HCT116 (cell line): ENCODE results near the gene DCLK3. TPM values are rescaled to one million over a fixed set of nuclear protein-coding genes. Genes with fewer than 3 reads are reported as not detected.

ENCODE experiments used
- ATAC-seq: fragments of 200-7000 bp; cut with Tn5 transposase; 2 replicates; pipeline ENCODE4 v1.9.1; 2020; ENCODE audit warnings: mild to moderate bottlenecking, moderate library complexity
- BruUV-seq: library from RNA; stranded (reverse); fragments of 400-500 nt; replicated peaks from 2 replicates; lab custom pipeline; 2021; lab: Mats Ljungman, UMichigan
- CTCF ChIA-PET: fragments of 300-600 bp; sonication (Branson Sonifier 250); formaldehyde crosslinking; loops from one replicate; lab custom pipeline; 2021; ENCODE audit warnings: antibody characterized with exemption; lab: Charles Lee
- POLR2A ChIA-PET: fragments of 300-600, 350-600 bp; sonication (Branson Sonifier 250); formaldehyde crosslinking; loops from one replicate; lab custom pipeline; 2021; ENCODE audit warnings: antibody characterized with exemption; lab: Charles Lee
- RAD21 ChIA-PET, 2 experiments: fragments of 300-600 bp; sonication (Branson Sonifier 250); formaldehyde crosslinking; loops; one replicate each; lab custom pipeline; 2023; ENCODE audit warnings: low total read pairs in 2 of 2; ENCODE audit not compliant: uncharacterized antibody in 2 of 2, unreplicated experiment in 2 of 2, low non-redundant PET in 1 of 2; lab: Charles Lee
- DNase-seq: peaks from one replicate; pipeline ENCODE4 v3.0.0-alpha.2; 2010; ENCODE audit warnings: low read depth, low spot score
- H2AFZ ChIP-seq: fragments of 200-600 bp; shearing (Covaris generic), sonication (generic); 2 replicates; pipeline ENCODE4 v1.6.1; 2017; ENCODE audit warnings: low read depth, mixed run types, mixed read lengths, antibody characterized with exemption, low read length; ENCODE audit not compliant: poor library complexity, severe bottlenecking
- H3K27ac ChIP-seq: 2 replicates; pipeline ENCODE4 v1.5.1; 2012; ENCODE audit warnings: low read depth, low read length
- H3K27me3 ChIP-seq: fragments of 200-600 bp; sonication (generic); 2 replicates; pipeline ENCODE4 v1.6.1; 2016; ENCODE audit warnings: mixed run types, low read length, mixed read lengths; ENCODE audit not compliant: insufficient read depth
- H3K36me3 ChIP-seq, 2 experiments: fragments of 200-500 bp in 1 of 2; fragments of 200-600 bp in 1 of 2; sonication (Bioruptor generic) in 1 of 2; sonication (generic) in 1 of 2; 2 replicates each; pipeline versions ENCODE4 v1.5.1 to v1.6.1; 2014 to 2016; ENCODE audit warnings: low read length in 2 of 2, inconsistent platforms in 1 of 2, mixed read lengths in 1 of 2, mixed run types in 1 of 2; ENCODE audit not compliant: insufficient read depth in 2 of 2, control insufficient read depth in 1 of 2
- H3K4me1 ChIP-seq, 2 experiments: fragments of 200-600 bp in 1 of 2; sonication (generic) in 1 of 2; 2 replicates each; pipeline versions ENCODE4 v1.5.1 to v1.6.1; 2012 to 2017; ENCODE audit warnings: low read length in 2 of 2, inconsistent platforms in 1 of 2, mild to moderate bottlenecking in 1 of 2, mixed read lengths in 1 of 2, mixed run types in 1 of 2, moderate library complexity in 1 of 2; ENCODE audit not compliant: insufficient read depth in 2 of 2, control insufficient read depth in 1 of 2
- H3K4me2 ChIP-seq: fragments of 200-600 bp; sonication (generic); 2 replicates; pipeline ENCODE4 v1.6.1; 2017; ENCODE audit warnings: mixed run types, low read length, mixed read lengths
- H3K4me3 ChIP-seq, 2 experiments: fragments of 200-600 bp in 1 of 2; sonication (generic) in 1 of 2; replicated peaks in 1 of 2; 2 replicates each; pipeline ENCODE4 v1.5.1; 2011 to 2016; ENCODE audit warnings: low read length in 2 of 2, control low read depth in 1 of 2, low read depth in 1 of 2, mild to moderate bottlenecking in 1 of 2, mixed read lengths in 1 of 2, mixed run types in 1 of 2
- H3K79me2 ChIP-seq: fragments of 200-600 bp; sonication (generic); 2 replicates; pipeline ENCODE4 v1.6.1; 2017; ENCODE audit warnings: mild to moderate bottlenecking, mixed run types, low read length, moderate library complexity, mixed read lengths; ENCODE audit not compliant: insufficient read depth
- H3K9ac ChIP-seq: fragments of 200-600 bp; sonication (generic); 2 replicates; pipeline ENCODE4 v1.6.1; 2016; ENCODE audit warnings: low read length, mixed read lengths
- H3K9me2 ChIP-seq: fragments of 200-600 bp; sonication (generic), shearing (Covaris generic); 2 replicates; pipeline ENCODE4 v1.6.1; 2017; ENCODE audit warnings: mixed run types, mild to moderate bottlenecking, moderate library complexity; ENCODE audit not compliant: insufficient read depth
- H3K9me3 ChIP-seq, 2 experiments: fragments of 200-500 bp in 1 of 2; fragments of 200-600 bp in 1 of 2; sonication (Bioruptor generic) in 1 of 2; sonication (generic) in 1 of 2; 2 replicates each; pipeline ENCODE4 v1.6.1; 2014 to 2017; ENCODE audit warnings: low read length in 2 of 2, mixed read lengths in 2 of 2, inconsistent platforms in 1 of 2, low read depth in 1 of 2, mild to moderate bottlenecking in 1 of 2, mixed run types in 1 of 2, moderate library complexity in 1 of 2; ENCODE audit not compliant: control insufficient read depth in 1 of 2, insufficient read depth in 1 of 2
- H4K20me1 ChIP-seq: fragments of 200-600 bp; sonication (generic), shearing (Covaris generic); 2 replicates; pipeline ENCODE4 v1.6.1; 2017; ENCODE audit warnings: mixed run types, mild to moderate bottlenecking, moderate library complexity; ENCODE audit not compliant: insufficient read depth
- CBX3 ChIP-seq: IDR thresholded peaks from 2 replicates; pipeline ENCODE4 v1.6.1; 2012; ENCODE audit warnings: low read depth
- ELF1 ChIP-seq: IDR thresholded peaks from 2 replicates; pipeline ENCODE4 v1.6.1; 2012; ENCODE audit warnings: low read depth, borderline replicate concordance
- EZH2 ChIP-seq: fragments of 200-600 bp; sonication (generic); IDR thresholded peaks from 2 replicates; pipeline ENCODE4 v1.6.1; 2017; ENCODE audit warnings: antibody characterized with exemption, mixed run types
- EZH2phosphoT487 ChIP-seq: fragments of 200-600 bp; IDR thresholded peaks from 2 replicates; pipeline ENCODE4 v1.6.1; 2018; ENCODE audit warnings: antibody characterized with exemption, borderline replicate concordance
- FOSL1 ChIP-seq: IDR thresholded peaks from 2 replicates; pipeline ENCODE4 v1.6.1; 2012; ENCODE audit warnings: low read depth
- POLR2AphosphoS5 ChIP-seq: IDR thresholded peaks from 2 replicates; pipeline ENCODE4 v1.6.1; 2011; ENCODE audit warnings: mild to moderate bottlenecking, low read depth, low read length, moderate library complexity
- RAD21 ChIP-seq: IDR thresholded peaks from 2 replicates; pipeline ENCODE4 v1.6.1; 2012; ENCODE audit warnings: low read depth, mild to moderate bottlenecking
- SP1 ChIP-seq: IDR thresholded peaks from 2 replicates; pipeline ENCODE4 v1.6.1; 2012; ENCODE audit warnings: low read depth
- TCF7L2 ChIP-seq: IDR thresholded peaks from 2 replicates; pipeline ENCODE4 v1.7.0; 2011; ENCODE audit warnings: borderline replicate concordance, inconsistent platforms; ENCODE audit not compliant: insufficient read depth, insufficient read length; ENCODE audit errors: extremely low read depth
- YY1 ChIP-seq: IDR thresholded peaks from 2 replicates; pipeline ENCODE4 v1.6.1; 2011; ENCODE audit warnings: low read length, low read depth, moderate library complexity, mild to moderate bottlenecking; ENCODE audit not compliant: insufficient replicate concordance; ENCODE audit errors: extremely low read depth
- ZFX ChIP-seq: fragments of 450-650 bp; IDR thresholded peaks from 2 replicates; pipeline ENCODE4 v1.6.1; 2017
- intact Hi-C: fragments of 100-400 bp; cut with micrococcal nuclease; formaldehyde crosslinking; loops from 2 replicates; pipeline ENCODE4 v1.10.0; 2022
- total RNA-seq: library from RNA; stranded (reverse); gene quantifications from one replicate; pipeline ENCODE4 v1.2.1, GENCODE V29; 2021; ENCODE audit not compliant: unreplicated experiment
- TF ChIP-seq, protein P1 (sequence below): IDR thresholded peaks from 2 replicates; pipeline ENCODE4 v1.6.1; 2012; ENCODE audit warnings: low read depth
- TF ChIP-seq, protein P2 (sequence below): IDR thresholded peaks from 2 replicates; pipeline ENCODE4 v1.6.1; 2011; ENCODE audit warnings: mild to moderate bottlenecking, low read length, moderate library complexity; ENCODE audit not compliant: insufficient replicate concordance; ENCODE audit errors: extremely low read depth
- TF ChIP-seq, protein P3 (sequence below), 3 experiments: fragments of 200-600 bp in 1 of 3; sonication (generic) in 1 of 3; IDR thresholded peaks in 2 of 3; conservative IDR thresholded peaks in 1 of 3; 2 replicates each; pipeline ENCODE4 v1.5.1; 2012 to 2017; ENCODE audit warnings: low read depth in 2 of 3, low read length in 2 of 3, antibody characterized with exemption in 1 of 3, borderline replicate concordance in 1 of 3, control low read depth in 1 of 3, mild to moderate bottlenecking in 1 of 3, mixed read lengths in 1 of 3, mixed run types in 1 of 3, moderate library complexity in 1 of 3; ENCODE audit not compliant: insufficient read depth in 1 of 3

Gene DCLK3
- total RNA-seq, 1 experiment from 2014 or later = not detected

DNA sequence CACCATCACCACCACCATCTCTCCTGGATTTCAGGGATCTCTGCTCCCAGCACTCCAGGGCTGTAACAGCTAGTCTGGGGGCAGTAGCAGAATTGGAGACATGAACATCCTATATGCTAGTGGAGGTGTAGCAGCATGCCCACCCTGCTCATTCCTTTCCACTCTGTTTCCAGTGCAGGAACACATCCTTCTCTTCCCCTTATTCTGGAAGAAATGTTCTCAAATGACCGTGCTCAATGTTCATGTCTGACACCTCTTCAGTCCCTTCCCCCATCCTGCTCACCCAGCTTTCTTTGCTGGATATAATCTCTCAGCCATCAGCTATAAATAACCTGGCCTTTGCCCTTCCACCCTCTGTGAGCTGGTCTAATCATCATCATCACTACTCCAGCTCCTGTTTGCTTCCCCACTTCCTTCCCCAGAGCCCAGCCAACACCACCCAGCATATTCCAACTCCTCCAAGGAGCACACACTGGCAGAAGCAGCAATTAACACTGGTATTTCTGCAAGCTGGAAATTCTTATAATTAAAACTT, 31.1 kb downstream of the DCLK3 start (continued):
- TF ChIP-seq, protein P1, sequence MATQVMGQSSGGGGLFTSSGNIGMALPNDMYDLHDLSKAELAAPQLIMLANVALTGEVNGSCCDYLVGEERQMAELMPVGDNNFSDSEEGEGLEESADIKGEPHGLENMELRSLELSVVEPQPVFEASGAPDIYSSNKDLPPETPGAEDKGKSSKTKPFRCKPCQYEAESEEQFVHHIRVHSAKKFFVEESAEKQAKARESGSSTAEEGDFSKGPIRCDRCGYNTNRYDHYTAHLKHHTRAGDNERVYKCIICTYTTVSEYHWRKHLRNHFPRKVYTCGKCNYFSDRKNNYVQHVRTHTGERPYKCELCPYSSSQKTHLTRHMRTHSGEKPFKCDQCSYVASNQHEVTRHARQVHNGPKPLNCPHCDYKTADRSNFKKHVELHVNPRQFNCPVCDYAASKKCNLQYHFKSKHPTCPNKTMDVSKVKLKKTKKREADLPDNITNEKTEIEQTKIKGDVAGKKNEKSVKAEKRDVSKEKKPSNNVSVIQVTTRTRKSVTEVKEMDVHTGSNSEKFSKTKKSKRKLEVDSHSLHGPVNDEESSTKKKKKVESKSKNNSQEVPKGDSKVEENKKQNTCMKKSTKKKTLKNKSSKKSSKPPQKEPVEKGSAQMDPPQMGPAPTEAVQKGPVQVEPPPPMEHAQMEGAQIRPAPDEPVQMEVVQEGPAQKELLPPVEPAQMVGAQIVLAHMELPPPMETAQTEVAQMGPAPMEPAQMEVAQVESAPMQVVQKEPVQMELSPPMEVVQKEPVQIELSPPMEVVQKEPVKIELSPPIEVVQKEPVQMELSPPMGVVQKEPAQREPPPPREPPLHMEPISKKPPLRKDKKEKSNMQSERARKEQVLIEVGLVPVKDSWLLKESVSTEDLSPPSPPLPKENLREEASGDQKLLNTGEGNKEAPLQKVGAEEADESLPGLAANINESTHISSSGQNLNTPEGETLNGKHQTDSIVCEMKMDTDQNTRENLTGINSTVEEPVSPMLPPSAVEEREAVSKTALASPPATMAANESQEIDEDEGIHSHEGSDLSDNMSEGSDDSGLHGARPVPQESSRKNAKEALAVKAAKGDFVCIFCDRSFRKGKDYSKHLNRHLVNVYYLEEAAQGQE = no peak
- TF ChIP-seq POLR2AphosphoS5 = no peak
- no peak for TF ChIP-seq ELF1
- no peak for TF ChIP-seq TCF7L2
- TF ChIP-seq, all 23 proteins: peak for 0

DNA sequence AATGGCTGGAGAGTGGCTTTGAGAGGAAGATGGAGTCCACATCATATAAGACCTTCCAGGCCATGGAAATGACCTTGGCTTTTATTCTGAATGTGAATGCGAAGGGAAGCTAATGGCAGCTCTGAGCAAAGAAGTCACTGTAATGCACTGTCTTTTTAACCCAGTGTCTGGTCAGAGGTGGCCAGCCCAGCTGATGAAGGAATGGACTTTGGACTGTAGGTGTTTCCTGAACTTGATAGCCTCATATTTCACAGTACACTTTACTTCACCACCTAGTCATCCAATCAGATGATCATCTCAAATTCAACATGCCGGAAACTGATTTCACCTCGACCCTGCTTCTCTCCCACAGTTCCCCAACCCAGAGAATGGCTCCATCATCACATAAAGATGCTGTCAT, 33.4 kb downstream of the DCLK3 start:
- intact Hi-C loops = loop anchor here (5.0 kb wide), 1 partner anchor 1046 kb away; no protein-coding TSS in a partner anchor
- no peak for ATAC-seq
- H3K9me3 ChIP-seq = no peaks in the 10 kb centered on the region
- no peaks in the 10 kb centered on the region for H4K20me1 ChIP-seq
- RAD21 ChIA-PET = no interaction called here
- no peak overlapping the region for H2AFZ ChIP-seq
- no TSS peak for BruUV-seq
- POLR2A ChIA-PET = no interaction called here
- no peak overlapping the region for H3K27ac ChIP-seq
- H3K36me3 ChIP-seq = no peaks in the 10 kb centered on the region
- no peak overlapping the region for H3K4me2 ChIP-seq
- H3K4me3 ChIP-seq = no peak overlapping the region
- CTCF ChIA-PET = interaction anchor here (1.2 kb wide), 1 partner anchor 138 kb away, joined by 4 read pairs; no protein-coding TSS in a partner anchor
- DNase-seq = no peak
- peaks cover 15% of the 10 kb centered on the region for H3K27me3 ChIP-seq
- no peaks in the 10 kb centered on the region for H3K9me2 ChIP-seq
- H3K79me2 ChIP-seq = no peaks in the 10 kb centered on the region
- no peaks in the 10 kb centered on the region; a peak in 1 of 4 replicates for H3K4me1 ChIP-seq
- H3K9ac ChIP-seq = no peak overlapping the region
- TF ChIP-seq EZH2 = no peak
- TF ChIP-seq, protein P2, sequence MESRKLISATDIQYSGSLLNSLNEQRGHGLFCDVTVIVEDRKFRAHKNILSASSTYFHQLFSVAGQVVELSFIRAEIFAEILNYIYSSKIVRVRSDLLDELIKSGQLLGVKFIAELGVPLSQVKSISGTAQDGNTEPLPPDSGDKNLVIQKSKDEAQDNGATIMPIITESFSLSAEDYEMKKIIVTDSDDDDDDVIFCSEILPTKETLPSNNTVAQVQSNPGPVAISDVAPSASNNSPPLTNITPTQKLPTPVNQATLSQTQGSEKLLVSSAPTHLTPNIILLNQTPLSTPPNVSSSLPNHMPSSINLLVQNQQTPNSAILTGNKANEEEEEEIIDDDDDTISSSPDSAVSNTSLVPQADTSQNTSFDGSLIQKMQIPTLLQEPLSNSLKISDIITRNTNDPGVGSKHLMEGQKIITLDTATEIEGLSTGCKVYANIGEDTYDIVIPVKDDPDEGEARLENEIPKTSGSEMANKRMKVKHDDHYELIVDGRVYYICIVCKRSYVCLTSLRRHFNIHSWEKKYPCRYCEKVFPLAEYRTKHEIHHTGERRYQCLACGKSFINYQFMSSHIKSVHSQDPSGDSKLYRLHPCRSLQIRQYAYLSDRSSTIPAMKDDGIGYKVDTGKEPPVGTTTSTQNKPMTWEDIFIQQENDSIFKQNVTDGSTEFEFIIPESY = no peak
- TF ChIP-seq ZFX = no peak
- TF ChIP-seq CBX3 = no peak
- no peak for TF ChIP-seq EZH2phosphoT487
- TF ChIP-seq, protein P3, sequence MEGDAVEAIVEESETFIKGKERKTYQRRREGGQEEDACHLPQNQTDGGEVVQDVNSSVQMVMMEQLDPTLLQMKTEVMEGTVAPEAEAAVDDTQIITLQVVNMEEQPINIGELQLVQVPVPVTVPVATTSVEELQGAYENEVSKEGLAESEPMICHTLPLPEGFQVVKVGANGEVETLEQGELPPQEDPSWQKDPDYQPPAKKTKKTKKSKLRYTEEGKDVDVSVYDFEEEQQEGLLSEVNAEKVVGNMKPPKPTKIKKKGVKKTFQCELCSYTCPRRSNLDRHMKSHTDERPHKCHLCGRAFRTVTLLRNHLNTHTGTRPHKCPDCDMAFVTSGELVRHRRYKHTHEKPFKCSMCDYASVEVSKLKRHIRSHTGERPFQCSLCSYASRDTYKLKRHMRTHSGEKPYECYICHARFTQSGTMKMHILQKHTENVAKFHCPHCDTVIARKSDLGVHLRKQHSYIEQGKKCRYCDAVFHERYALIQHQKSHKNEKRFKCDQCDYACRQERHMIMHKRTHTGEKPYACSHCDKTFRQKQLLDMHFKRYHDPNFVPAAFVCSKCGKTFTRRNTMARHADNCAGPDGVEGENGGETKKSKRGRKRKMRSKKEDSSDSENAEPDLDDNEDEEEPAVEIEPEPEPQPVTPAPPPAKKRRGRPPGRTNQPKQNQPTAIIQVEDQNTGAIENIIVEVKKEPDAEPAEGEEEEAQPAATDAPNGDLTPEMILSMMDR (IDR thresholded peaks at IDR 0.05 in 2 of 3, conservative IDR thresholded peaks at IDR 0.05 in 1 of 3; ENCODE audit: borderline replicate concordance in 1 of 3, insufficient read depth in 1 of 3, low read depth in 2 of 3, low read length in 2 of 3) = no peak
- no peak for TF ChIP-seq FOSL1
- no peak for TF ChIP-seq YY1
- no peak for TF ChIP-seq SP1
- TF ChIP-seq RAD21 = no peak
- no peak for TF ChIP-seq TCF7L2
